CD4-positive, alpha-beta T cell (primary cell): ENCODE results near the gene RCC2. TPM values are rescaled to one million over a fixed set of nuclear protein-coding genes. Genes with fewer than 3 reads are reported as not detected.

Experiments used
- ATAC-seq: fragments of 200-7000 bp; cut with Tn5 transposase; one replicate; pipeline ENCODE4 v1.10.0; 2022; ENCODE audit warnings: mild to moderate bottlenecking; ENCODE audit not compliant: poor library complexity
- CTCF ChIA-PET: fragments of 350-600 bp; sonication (Branson Sonifier 250); formaldehyde crosslinking; loops from one replicate; lab custom pipeline; 2021; ENCODE audit warnings: antibody characterized with exemption, inconsistent platforms; lab: Charles Lee
- POLR2A ChIA-PET: fragments of 350-600 bp; sonication (Branson Sonifier 250); formaldehyde crosslinking; loops from one replicate; lab custom pipeline; 2021; ENCODE audit warnings: antibody characterized with exemption, inconsistent platforms; lab: Charles Lee
- DNase-seq, 14 experiments: peaks; one replicate each; pipeline ENCODE4 v3.0.0-alpha.2; 2013 to 2020; ENCODE audit warnings: mixed read lengths in 2 of 14
- H3K27ac ChIP-seq, 2 donors: one replicate each; pipeline versions ENCODE4 v1.5.1 to v1.7.0; 2013; ENCODE audit warnings: low read length in 2 of 2, low read depth in 1 of 2, mild to moderate bottlenecking in 1 of 2
- H3K27me3 ChIP-seq, 2 experiments: 1 replicate in 1 of 2; 2 replicates in 1 of 2; pipeline versions ENCODE4 v1.6.1 to v1.7.0; 2013; ENCODE audit warnings: low read length in 2 of 2, control low read depth in 1 of 2, mild to moderate bottlenecking in 1 of 2, moderate library complexity in 1 of 2; ENCODE audit not compliant: insufficient read depth in 2 of 2, control insufficient read depth in 1 of 2
- H3K36me3 ChIP-seq: one replicate; pipeline ENCODE4 v1.6.1; 2013; ENCODE audit warnings: low read length, control low read depth; ENCODE audit not compliant: insufficient read depth
- H3K4me1 ChIP-seq: one replicate; pipeline ENCODE4 v1.6.1; 2013; ENCODE audit warnings: low read length, control low read depth; ENCODE audit not compliant: insufficient read depth
- H3K4me3 ChIP-seq: one replicate; pipeline ENCODE4 v1.5.1; 2013; ENCODE audit warnings: mild to moderate bottlenecking, low read length, moderate library complexity
- H3K9me3 ChIP-seq, 2 experiments: 1 replicate in 1 of 2; 2 replicates in 1 of 2; pipeline versions ENCODE4 v1.6.1 to v1.7.0; 2013; ENCODE audit warnings: low read length in 2 of 2, mild to moderate bottlenecking in 2 of 2, control low read depth in 1 of 2, moderate library complexity in 1 of 2; ENCODE audit not compliant: control insufficient read depth in 1 of 2, insufficient read depth in 1 of 2
- H3K27ac Mint-ChIP-seq: one replicate; pipeline ENCODE4 v1.8.0; 2020; ENCODE audit warnings: mixed read lengths
- H3K27me3 Mint-ChIP-seq: one replicate; pipeline ENCODE4 v1.8.0; 2021; ENCODE audit warnings: mixed read lengths
- H3K36me3 Mint-ChIP-seq: one replicate; pipeline ENCODE4 v1.8.0; 2021; ENCODE audit warnings: low read depth, mixed read lengths
- H3K4me1 Mint-ChIP-seq: one replicate; pipeline ENCODE4 v1.8.0; 2021; ENCODE audit warnings: low read depth, mixed read lengths
- H3K4me3 Mint-ChIP-seq: one replicate; pipeline ENCODE4 v1.8.0; 2020; ENCODE audit warnings: mild to moderate bottlenecking, mixed read lengths
- H3K9me3 Mint-ChIP-seq: one replicate; pipeline ENCODE4 v1.8.0; 2020; ENCODE audit warnings: mixed read lengths
- intact Hi-C, 2 experiments: fragments of 100-400 bp; cut with DNase I in 1 of 2; cut with micrococcal nuclease in 1 of 2; formaldehyde crosslinking; loops; one replicate each; pipeline versions ENCODE4 v1.15.1 to v1.9.0; 2023 to 2025; cut with DNase I, micrococcal nuclease
- total RNA-seq, 174 experiments: library from RNA in 2 of 174; stranded (reverse) in 2 of 174; gene quantifications; one replicate each; pipeline ENCODE4 v1.2.3 and lab custom pipeline; 2021 to 2026
- TF ChIP-seq, protein P1 (sequence below): fragments of 200-600 bp; IDR thresholded peaks from one replicate; pipeline ENCODE4 v1.8.0; 2022; ENCODE audit warnings: antibody characterized with exemption, mild to moderate bottlenecking

The RCC2 gene
- total RNA-seq, 2 experiments from 2014 or later: 20.1 to 21.0 TPM

DNA sequence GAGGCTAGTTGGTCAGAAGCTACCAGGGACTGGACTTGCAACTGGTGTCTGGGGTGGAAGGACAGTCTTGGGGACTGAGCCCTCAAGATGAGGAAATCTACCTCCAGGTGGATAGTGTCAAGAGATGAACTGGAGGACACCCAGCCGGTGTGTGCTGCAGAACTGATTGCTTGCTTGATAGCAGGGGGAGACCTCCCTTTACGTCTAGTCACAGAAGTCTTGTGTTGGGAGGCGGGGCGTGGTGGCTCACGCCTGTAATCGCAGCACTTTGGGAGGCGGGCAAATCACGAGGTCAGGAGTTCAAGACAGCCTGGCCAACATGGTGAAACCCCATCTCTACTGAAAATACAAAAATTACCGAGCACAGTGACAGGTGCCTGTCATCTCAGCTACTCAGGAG lies 4.9 kb downstream of the RCC2 start:
- H3K4me1 ChIP-seq: peaks cover 36% of the 10 kb centered on the region
- DNase-seq: peak in 1 of 14 experiments; percentile 25
- TF ChIP-seq, protein P1, sequence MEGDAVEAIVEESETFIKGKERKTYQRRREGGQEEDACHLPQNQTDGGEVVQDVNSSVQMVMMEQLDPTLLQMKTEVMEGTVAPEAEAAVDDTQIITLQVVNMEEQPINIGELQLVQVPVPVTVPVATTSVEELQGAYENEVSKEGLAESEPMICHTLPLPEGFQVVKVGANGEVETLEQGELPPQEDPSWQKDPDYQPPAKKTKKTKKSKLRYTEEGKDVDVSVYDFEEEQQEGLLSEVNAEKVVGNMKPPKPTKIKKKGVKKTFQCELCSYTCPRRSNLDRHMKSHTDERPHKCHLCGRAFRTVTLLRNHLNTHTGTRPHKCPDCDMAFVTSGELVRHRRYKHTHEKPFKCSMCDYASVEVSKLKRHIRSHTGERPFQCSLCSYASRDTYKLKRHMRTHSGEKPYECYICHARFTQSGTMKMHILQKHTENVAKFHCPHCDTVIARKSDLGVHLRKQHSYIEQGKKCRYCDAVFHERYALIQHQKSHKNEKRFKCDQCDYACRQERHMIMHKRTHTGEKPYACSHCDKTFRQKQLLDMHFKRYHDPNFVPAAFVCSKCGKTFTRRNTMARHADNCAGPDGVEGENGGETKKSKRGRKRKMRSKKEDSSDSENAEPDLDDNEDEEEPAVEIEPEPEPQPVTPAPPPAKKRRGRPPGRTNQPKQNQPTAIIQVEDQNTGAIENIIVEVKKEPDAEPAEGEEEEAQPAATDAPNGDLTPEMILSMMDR: no peak
- H3K9me3 Mint-ChIP-seq: no peaks in the 10 kb centered on the region
- H3K4me1 Mint-ChIP-seq: peaks cover 42% of the 10 kb centered on the region
- ChIA-PET CTCF (no interaction called here), POLR2A (no interaction called here)
- intact Hi-C loops: no loop called here
- ATAC-seq: no peak
- H3K36me3 ChIP-seq: peaks cover 23% of the 10 kb centered on the region
- H3K4me3 ChIP-seq: no peak overlapping the region
- H3K27me3 ChIP-seq: no peaks in the 10 kb centered on the region
- H3K36me3 Mint-ChIP-seq: peaks cover 55% of the 10 kb centered on the region
- no peak overlapping the region for H3K27ac ChIP-seq
- peak overlapping the region; percentile 82 for H3K27ac Mint-ChIP-seq
- H3K9me3 ChIP-seq: no peaks in the 10 kb centered on the region
- peak overlapping the region; percentile 37 for H3K4me3 Mint-ChIP-seq
- H3K27me3 Mint-ChIP-seq: no peaks in the 10 kb centered on the region

- Histone ChIP-seq H3K27me3 (no peaks in the 10 kb centered on the region), H3K36me3 (peaks cover 29% of the 10 kb centered on the region), H3K4me1 (peaks cover 34% of the 10 kb centered on the region), H3K9me3 (no peaks in the 10 kb centered on the region), H3K27ac (no peak overlapping the region), H3K4me3 (no peak overlapping the region)
- H3K27ac Mint-ChIP-seq: peak overlapping the region; percentile 82
- H3K4me3 Mint-ChIP-seq: peak overlapping the region; percentile 37
- no peaks in the 10 kb centered on the region for H3K9me3 Mint-ChIP-seq
- H3K36me3 Mint-ChIP-seq: peaks cover 55% of the 10 kb centered on the region
- TF ChIP-seq, protein P1: no peak
- DNase-seq: no peak
- no peaks in the 10 kb centered on the region for H3K27me3 Mint-ChIP-seq
- intact Hi-C loops: no loop called here
- no peak for ATAC-seq
- ChIA-PET CTCF (no interaction called here), POLR2A (no interaction called here)
- peaks cover 37% of the 10 kb centered on the region for H3K4me1 Mint-ChIP-seq
Measured at GRCh38 chr1:17434016-17434415, 5.5 kb downstream of the RCC2 start.

DNA sequence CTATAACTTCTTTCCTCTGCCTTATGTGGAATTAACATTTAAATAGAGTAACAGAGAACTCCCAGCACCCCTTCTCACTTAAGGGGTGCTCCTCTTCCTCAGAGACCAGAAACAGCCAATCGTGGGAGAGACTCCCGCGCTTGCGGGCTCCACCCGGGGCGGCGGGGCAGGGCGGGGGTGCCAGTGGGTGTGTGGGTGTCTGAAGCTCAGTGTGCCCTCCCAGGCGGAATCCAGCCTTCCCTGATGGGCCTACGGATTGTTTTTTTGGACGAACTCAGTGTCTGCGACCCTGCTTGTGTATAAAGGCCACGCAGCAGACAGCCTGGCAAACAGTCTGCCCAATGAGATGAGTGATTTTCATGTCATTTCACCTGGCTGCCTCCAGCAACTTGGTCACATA lies 6.2 kb downstream of the RCC2 start:
- H3K4me3 Mint-ChIP-seq: no peak overlapping the region
- Histone ChIP-seq H3K27ac (no peak overlapping the region), H3K27me3 (no peaks in the 10 kb centered on the region), H3K4me3 (no peak overlapping the region), H3K36me3 (peaks cover 36% of the 10 kb centered on the region), H3K9me3 (no peaks in the 10 kb centered on the region), H3K4me1 (peaks cover 31% of the 10 kb centered on the region)
- DNase-seq (no peak), ATAC-seq (no peak)
- H3K27ac Mint-ChIP-seq: peak overlapping the region; percentile 82
- peaks cover 37% of the 10 kb centered on the region for H3K4me1 Mint-ChIP-seq
- TF ChIP-seq, protein P1: no peak
- H3K9me3 Mint-ChIP-seq: no peaks in the 10 kb centered on the region
- intact Hi-C loops: no loop called here
- ChIA-PET POLR2A (no interaction called here), CTCF (no interaction called here)
- H3K36me3 Mint-ChIP-seq: peaks cover 57% of the 10 kb centered on the region
- no peaks in the 10 kb centered on the region for H3K27me3 Mint-ChIP-seq
